SK-N-MC (cell line): ENCODE data around the gene KRTAP10-6.
"Not testable (repeated sequence)": the region's sequence is repeated elsewhere in the genome, so short reads cannot be mapped to it uniquely, and the experiment has no call there.

ENCODE experiments used
- DNase-seq: peaks from one replicate; pipeline ENCODE4 v3.0.0-alpha.2; 2011; ENCODE audit warnings: low read depth, low spot score
- H3K27ac ChIP-seq: fragments of 200-600 bp; sonication (generic); 2 replicates; pipeline ENCODE4 v1.5.1; 2016; ENCODE audit warnings: mixed run types
- H3K36me3 ChIP-seq: fragments of 200-600 bp; sonication (generic); 2 replicates; pipeline ENCODE4 v1.6.1; 2017; ENCODE audit warnings: antibody characterized with exemption, low read length, mixed read lengths; ENCODE audit not compliant: insufficient read depth
- H3K4me3 ChIP-seq: fragments of 200-600 bp; sonication (generic); 2 replicates; pipeline ENCODE4 v1.5.1; 2016
- H3K9ac ChIP-seq: fragments of 200-600 bp; sonication (generic); 2 replicates; pipeline ENCODE4 v1.8.0; 2017; ENCODE audit warnings: mixed run types, mixed read lengths; ENCODE audit not compliant: insufficient read length
- H3K9me3 ChIP-seq: fragments of 200-600 bp; sonication (generic); 2 replicates; pipeline ENCODE4 v1.6.1; 2017; ENCODE audit warnings: low read depth, mild to moderate bottlenecking, antibody characterized with exemption, low read length, moderate library complexity, mixed read lengths
- EZH2 ChIP-seq: fragments of 200-600 bp; sonication (generic); IDR thresholded peaks from one replicate; pipeline ENCODE4 v1.6.1; 2017; ENCODE audit warnings: antibody characterized with exemption
- FOXP2 ChIP-seq: optimal IDR thresholded peaks from 2 replicates; pipeline ENCODE3; 2011; ENCODE audit warnings: mild to moderate bottlenecking, moderate library complexity; ENCODE audit not compliant: insufficient read depth; ENCODE audit errors: extremely low read length, control extremely low read depth
- POLR2AphosphoS5 ChIP-seq: IDR thresholded peaks from 2 replicates; pipeline ENCODE4 v1.6.1; 2012; ENCODE audit warnings: mild to moderate bottlenecking, low read depth, low read length, borderline replicate concordance

Gene KRTAP10-6, protein sequence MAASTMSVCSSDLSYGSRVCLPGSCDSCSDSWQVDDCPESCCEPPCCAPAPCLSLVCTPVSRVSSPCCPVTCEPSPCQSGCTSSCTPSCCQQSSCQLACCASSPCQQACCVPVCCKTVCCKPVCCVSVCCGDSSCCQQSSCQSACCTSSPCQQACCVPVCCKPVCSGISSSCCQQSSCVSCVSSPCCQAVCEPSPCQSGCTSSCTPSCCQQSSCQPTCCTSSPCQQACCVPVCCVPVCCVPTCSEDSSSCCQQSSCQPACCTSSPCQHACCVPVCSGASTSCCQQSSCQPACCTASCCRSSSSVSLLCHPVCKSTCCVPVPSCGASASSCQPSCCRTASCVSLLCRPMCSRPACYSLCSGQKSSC

DNA sequence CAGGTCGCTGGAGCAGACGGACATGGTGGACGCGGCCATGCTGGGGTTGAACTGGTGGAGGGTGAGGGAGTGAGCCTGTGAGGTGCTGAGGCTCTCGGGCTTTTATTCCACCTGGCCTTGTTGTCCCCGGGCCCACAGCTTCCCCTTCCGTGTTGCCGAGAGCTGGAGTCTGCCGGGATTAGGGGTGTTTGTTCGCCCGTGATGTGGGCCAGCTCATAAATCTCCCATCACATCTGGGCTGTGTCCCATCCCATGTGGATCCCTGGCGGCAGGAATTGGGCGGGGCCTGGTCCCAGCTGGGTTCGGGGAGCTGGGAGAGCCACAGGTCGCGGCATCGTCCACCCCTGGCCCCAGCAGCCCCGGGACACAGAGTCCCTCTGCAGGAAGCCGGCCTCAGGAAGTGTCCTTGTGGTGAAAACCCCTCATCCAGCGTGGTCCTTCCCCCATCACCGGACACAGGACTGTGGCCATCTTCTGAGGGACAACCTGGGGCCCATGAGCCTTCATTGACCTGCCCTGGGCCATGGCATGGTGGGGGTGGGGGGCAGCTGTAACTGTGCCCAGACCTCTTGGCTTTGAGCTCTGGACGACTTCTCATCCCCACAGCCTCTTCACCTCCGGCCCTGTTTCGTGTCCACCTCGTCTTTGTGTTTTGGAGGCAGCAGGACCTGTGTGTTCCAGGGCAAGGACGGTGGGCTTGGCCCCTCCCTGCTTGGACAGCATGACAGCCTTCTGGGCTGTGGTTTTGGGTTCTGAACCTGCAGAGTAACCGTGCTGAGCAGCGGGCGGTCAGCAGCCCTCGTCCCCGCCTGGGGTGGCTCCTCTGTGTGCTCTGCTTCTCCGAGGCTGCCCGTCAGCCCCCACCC lies at the start of gene KRTAP10-6:
TSS of gene KRTAP10-6 (minus strand) at position 60 of the 866 bp plus-strand sequence. CDS start at position 39, 21 bp downstream.
- no peak for DNase-seq
- Histone ChIP-seq H3K4me3 (no peak within 1 kb of the TSS), H3K9ac (no peak within 1 kb of the TSS), H3K36me3 (no peaks in the 10 kb centered on the region; the same call in 1 of the 2 replicates), H3K27ac (no peak within 1 kb of the TSS), H3K9me3 (no peaks in the 10 kb centered on the region)
- TF ChIP-seq POLR2AphosphoS5 (no peak), EZH2 (no peak), FOXP2 (no peak)

GRCh38 chr21:44640761-44641160 lies 48.5 kb upstream of the KRTAP10-6 start:
- Histone ChIP-seq H3K9me3 (peaks cover 6% of the 10 kb centered on the region; the same call in 1 of the 2 replicates), H3K36me3 (peaks cover 10% of the 10 kb centered on the region), H3K27ac (no peak overlapping the region), H3K4me3 (no peak overlapping the region), H3K9ac (no peak overlapping the region)
- TF ChIP-seq EZH2 = no peak
- no peak for TF ChIP-seq FOXP2
- no peak for TF ChIP-seq POLR2AphosphoS5
- DNase-seq = no peak

DNA sequence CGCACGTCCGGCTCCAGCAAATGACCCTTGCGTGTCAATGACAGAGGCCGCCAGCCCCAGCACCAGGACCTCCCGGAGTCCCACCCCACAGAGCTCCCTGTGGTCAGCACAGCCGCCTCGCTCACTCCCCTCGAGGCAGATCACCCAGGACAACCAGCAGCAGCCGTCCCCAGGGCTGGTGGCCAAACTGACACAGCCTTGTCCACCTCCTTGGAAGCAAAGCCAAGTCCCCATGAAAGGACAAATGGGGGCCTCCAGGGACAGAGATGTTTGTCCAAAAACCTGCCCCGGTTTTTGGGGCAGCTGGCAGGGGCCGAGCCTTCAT lies 47.0 kb upstream of the KRTAP10-6 start:
- no peak overlapping the region for H3K9ac ChIP-seq
- no peak for TF ChIP-seq FOXP2
- no peak overlapping the region for H3K27ac ChIP-seq
- H3K9me3 ChIP-seq = peaks cover 2% of the 10 kb centered on the region; the same call in 1 of the 2 replicates
- peaks cover 3% of the 10 kb centered on the region for H3K36me3 ChIP-seq
- no peak overlapping the region for H3K4me3 ChIP-seq
- DNase-seq = no peak

DNA sequence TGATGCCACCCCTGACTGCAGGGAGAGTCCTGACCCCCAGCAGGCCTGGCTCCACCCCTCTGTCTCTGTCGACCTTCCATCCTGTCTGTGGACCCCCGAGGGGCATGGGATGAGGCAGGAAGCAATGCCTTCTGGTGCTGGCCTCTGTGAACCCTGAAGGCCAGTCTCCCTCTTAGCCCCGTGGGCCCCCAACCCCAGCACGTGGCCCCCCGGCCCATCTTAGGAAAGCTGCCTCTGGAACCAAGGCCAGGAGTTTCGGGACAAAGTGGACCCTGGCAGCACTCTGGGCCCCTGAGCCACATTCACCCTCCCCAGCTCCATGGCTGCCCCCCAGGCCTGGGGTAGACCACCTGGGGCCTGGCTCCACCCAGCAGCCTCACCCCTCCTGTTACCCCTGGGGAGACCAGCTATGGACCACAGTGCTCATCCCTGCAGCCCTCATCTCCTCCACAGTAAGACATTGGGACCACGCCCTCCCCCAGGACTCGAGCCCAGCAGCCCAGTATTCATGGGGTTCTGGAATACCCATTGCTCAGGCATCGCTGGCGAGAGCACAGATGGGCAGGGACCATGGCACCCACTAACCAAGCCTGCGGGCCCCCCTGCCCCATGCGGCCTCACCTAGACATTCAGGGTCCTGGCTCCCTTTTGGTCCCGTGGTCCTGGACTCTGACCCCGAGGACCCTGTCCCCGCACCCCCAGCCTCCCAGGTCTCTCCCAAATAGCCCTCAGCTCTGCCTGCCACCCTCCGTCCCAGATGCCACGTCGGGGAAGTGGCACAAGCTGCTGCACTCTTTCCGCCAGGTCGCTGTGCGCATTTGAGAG lies 46.4 kb upstream of the KRTAP10-6 start:
- not testable (repeated sequence) for H3K9ac ChIP-seq, H3K27ac ChIP-seq, H3K4me3 ChIP-seq, DNase-seq, H3K36me3 ChIP-seq, H3K9me3 ChIP-seq

DNA sequence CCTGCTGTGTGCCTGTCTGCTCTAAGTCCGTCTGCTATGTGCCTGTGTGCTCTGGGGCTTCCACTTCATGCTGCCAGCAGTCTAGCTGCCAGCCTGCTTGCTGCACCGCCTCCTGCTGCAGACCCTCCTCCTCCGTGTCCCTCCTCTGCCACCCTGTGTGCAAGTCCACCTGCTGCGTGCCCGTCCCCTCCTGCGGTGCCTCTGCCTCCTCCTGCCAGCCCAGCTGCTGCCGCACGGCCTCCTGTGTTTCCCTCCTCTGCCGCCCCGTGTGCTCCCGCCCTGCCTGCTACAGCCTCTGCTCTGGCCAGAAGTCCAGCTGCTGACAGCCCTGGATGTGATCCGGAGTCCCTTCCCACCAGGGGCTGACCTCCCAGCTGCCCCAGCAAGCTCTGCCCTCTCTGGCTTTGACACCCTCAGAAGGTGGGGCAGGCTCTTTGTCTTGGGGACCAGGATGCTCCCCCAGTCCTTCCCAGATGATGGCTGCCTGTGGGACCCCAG lies 45.6 kb upstream of the KRTAP10-6 start:
- not testable (repeated sequence) for DNase-seq, H3K36me3 ChIP-seq, H3K27ac ChIP-seq, H3K4me3 ChIP-seq, H3K9me3 ChIP-seq, H3K9ac ChIP-seq

DNA sequence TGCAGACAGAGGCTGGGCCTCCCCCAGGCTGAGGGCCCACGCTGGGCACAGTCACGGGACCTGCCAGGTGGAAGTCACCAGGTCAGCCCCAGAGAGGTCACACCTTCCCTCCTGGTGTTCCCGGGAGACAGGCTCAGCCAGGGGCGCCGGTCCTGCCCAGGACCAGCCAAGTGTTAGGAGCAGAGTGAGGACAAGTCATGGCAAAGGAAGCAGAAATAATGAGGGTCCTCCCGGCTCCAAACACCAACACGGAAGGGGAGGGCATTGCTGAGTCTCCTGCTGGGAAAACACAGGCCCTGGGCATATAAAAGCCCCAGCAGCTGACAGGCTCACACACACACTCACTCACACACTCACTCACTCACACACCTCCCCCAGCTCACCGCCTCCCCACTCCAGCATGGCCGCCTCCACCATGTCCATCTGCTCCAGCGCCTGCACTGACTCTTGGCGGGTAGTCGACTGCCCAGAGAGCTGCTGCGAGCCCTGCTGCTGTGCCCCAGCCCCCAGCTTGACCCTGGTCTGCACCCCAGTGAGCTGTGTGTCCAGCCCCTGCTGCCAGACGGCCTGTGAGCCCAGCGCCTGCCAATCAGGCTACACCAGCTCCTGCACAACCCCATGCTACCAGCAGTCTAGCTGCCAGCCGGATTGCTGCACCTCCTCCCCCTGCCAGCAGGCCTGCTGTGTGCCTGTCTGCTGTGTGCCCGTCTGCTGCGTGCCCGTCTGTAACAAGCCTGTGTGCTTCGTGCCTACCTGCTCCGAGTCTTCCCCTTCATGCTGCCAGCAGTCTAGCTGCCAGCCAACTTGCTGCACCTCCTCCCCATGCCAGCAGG lies 44.9 kb upstream of the KRTAP10-6 start, which contains the start of gene KRTAP10-10:
TSS of gene KRTAP10-10 (plus strand) at position 339 of the 833 bp plus-strand sequence. CDS start at position 401, 62 bp downstream.
- no peak for DNase-seq
- Histone ChIP-seq H3K27ac (no peak within 1 kb of the TSS), H3K36me3 (no peaks in the 10 kb centered on the region), H3K4me3 (no peak within 1 kb of the TSS), H3K9me3 (no peaks in the 10 kb centered on the region), H3K9ac (no peak within 1 kb of the TSS)
- TF ChIP-seq EZH2 (no peak), FOXP2 (no peak), POLR2AphosphoS5 (no peak)

- no peak for DNase-seq
- Histone ChIP-seq H3K9ac (no peak overlapping the region), H3K27ac (no peak overlapping the region), H3K9me3 (no peaks in the 10 kb centered on the region), H3K4me3 (no peak overlapping the region), H3K36me3 (peaks cover 3% of the 10 kb centered on the region; the same call in 1 of the 2 replicates)
- TF ChIP-seq POLR2AphosphoS5 (no peak), FOXP2 (no peak), EZH2 (no peak)
These were observed 44.1 kb upstream of the KRTAP10-6 start for GRCh38 chr21:44636209-44637017.
